CD4-positive, alpha-beta T cell treated with Interferon alpha-2 for 1 hour (primary cell): Measurements from ENCODE around the gene TMEM61.
"Not testable (repeated sequence)": the region's sequence is repeated elsewhere in the genome, so short reads cannot be mapped to it uniquely, and the experiment has no call there.

Experiments
- DNase-seq, 2 donors: peaks; one replicate each; pipeline ENCODE4 v3.0.0-alpha.2; 2020 to 2022

Gene TMEM61

GRCh38 chr1:54980528-54981241 is at the start of gene TMEM61:
Gene TMEM61, plus strand, starts transcription at chr1:54980628. Its CDS starts 438 bp downstream, at chr1:54981066.
- no peak for DNase-seq

GRCh38 chr1:54931275-54931840 is 49.1 kb upstream of the TMEM61 start:
- no peak for DNase-seq

GRCh38 chr1:54934081-54934480 is 46.3 kb upstream of the TMEM61 start:
- DNase-seq, result not testable (repeated sequence)

GRCh38 chr1:54934869-54935268 is 45.6 kb upstream of the TMEM61 start:
- DNase-seq, result no peak

- DNase-seq, result no peak
Observed at GRCh38 chr1:54936791-54937190, 43.6 kb upstream of the TMEM61 start.

GRCh38 chr1:54937469-54937868 is 43.0 kb upstream of the TMEM61 start:
- DNase-seq, result no peak

- DNase-seq, result not testable (repeated sequence)
Observed at GRCh38 chr1:54938955-54939354, 41.5 kb upstream of the TMEM61 start.

GRCh38 chr1:54940042-54940441 is 40.4 kb upstream of the TMEM61 start:
- DNase-seq, result no peak

- no peak for DNase-seq
Observed at GRCh38 chr1:54942976-54943375, 37.5 kb upstream of the TMEM61 start.

GRCh38 chr1:54944610-54945392 is 35.6 kb upstream of the TMEM61 start:
- peak; percentile 68 to 72 for DNase-seq

GRCh38 chr1:54945393-54945936 is 35.0 kb upstream of the TMEM61 start:
- DNase-seq, result no peak

- no peak for DNase-seq
Observed at GRCh38 chr1:54947540-54947939, 32.9 kb upstream of the TMEM61 start.

GRCh38 chr1:54949053-54949452 is 31.4 kb upstream of the TMEM61 start:
- DNase-seq, result peak; percentile 5 to 22

- DNase-seq, result no peak
Observed at GRCh38 chr1:54950006-54950368, 30.4 kb upstream of the TMEM61 start.

GRCh38 chr1:54950369-54951163 is 29.9 kb upstream of the TMEM61 start:
- DNase-seq, result peak; percentile 48 to 59

- DNase-seq, result no peak
Observed at GRCh38 chr1:54951810-54952226, 28.6 kb upstream of the TMEM61 start.

GRCh38 chr1:54952950-54953718 is 27.3 kb upstream of the TMEM61 start:
- no peak for DNase-seq

- DNase-seq, result no peak
Observed at GRCh38 chr1:54953846-54954245, 26.6 kb upstream of the TMEM61 start.

- DNase-seq, result no peak
Observed at GRCh38 chr1:54955359-54955758, 25.1 kb upstream of the TMEM61 start.

- no peak for DNase-seq
Observed at GRCh38 chr1:54956726-54957125, 23.7 kb upstream of the TMEM61 start.

GRCh38 chr1:54959241-54959640 is 21.2 kb upstream of the TMEM61 start:
- no peak for DNase-seq
